ENCODE results near the gene ATP6V0A1. TPM values are rescaled to one million over a fixed set of nuclear protein-coding genes. Genes with fewer than 3 reads are reported as not detected.
"Not testable (repeated sequence)": the region's sequence is repeated elsewhere in the genome, so short reads cannot be mapped to it uniquely, and the experiment has no call there.

The ATP6V0A1 gene
- total RNA-seq, 1 donor from 2014 or later = 78.6 TPM

DNA sequence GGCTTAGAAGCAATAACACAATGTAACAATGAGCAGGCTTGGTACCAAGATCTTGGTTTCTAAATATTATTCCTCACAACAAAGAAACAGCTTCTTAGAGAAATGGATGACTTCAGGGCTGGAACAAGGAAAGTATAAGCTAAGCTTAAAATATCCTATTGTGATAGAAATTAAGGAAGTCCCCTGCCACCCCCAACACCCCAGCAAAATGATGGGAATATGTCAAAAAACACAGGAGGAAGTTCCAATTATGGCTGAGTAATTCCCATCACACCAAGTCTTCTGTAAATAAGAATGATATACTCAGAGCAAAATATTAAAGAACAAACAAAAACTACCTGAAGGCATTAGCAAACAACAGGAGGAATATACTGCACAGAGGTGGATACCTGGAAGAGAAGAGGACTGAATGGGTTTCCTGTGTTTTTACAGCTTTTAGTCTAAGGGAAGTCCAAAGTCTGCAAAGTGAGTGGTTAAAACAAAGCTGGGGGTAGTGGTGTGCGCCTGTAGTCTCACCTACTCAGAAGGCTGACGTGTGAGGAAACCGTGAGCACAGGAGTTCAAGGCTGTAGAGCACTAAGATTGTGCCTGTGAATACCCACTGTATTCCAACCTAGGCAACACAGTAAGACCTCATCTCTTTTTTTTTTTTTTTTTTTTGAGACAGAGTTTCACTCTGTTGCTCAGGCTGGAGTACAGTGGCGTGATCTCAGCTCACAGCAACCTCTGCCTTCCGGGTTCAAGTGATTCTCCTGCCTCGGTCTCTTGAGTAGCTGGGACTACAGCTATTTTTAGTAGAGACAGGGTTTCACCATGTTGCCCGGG is 17.1 kb upstream of the ATP6V0A1 start:
- Mint-ChIP-seq H3K27ac (ENCODE audit: unreplicated experiment) (no peak overlapping the region), H3K27me3 (ENCODE audit: low read depth, unreplicated experiment) (no peaks in the 10 kb centered on the region), H3K9me3 (ENCODE audit: unreplicated experiment) (no peaks in the 10 kb centered on the region), H3K36me3 (ENCODE audit: low read depth, unreplicated experiment) (no peaks in the 10 kb centered on the region), H3K4me3 (ENCODE audit: unreplicated experiment) (no peak overlapping the region), H3K4me1 (ENCODE audit: low read depth, unreplicated experiment) (peaks cover 2% of the 10 kb centered on the region)
- H3K36me3 ChIP-seq (ENCODE audit: insufficient read depth, low read length) = no peaks in the 10 kb centered on the region
- no peak overlapping the region for H2AFZ ChIP-seq (ENCODE audit: low read depth, low read length)
- no peak for DNase-seq (ENCODE audit: low read depth)
- no peaks in the 10 kb centered on the region for H3K27me3 ChIP-seq (ENCODE audit: insufficient read depth, low read length)
- no peak overlapping the region for H3K4me3 ChIP-seq (ENCODE audit: insufficient read depth, low read depth, low read length)
- H3K79me2 ChIP-seq (ENCODE audit: insufficient read depth, low read length) = no peaks in the 10 kb centered on the region
- peaks cover 3% of the 10 kb centered on the region for H3K4me1 ChIP-seq (ENCODE audit: insufficient read depth, low read length)
- no peak overlapping the region for H3K27ac ChIP-seq (ENCODE audit: low read depth, low read length)
- no peak overlapping the region for H3K4me2 ChIP-seq (ENCODE audit: low read length)
- TF ChIP-seq EZH2 (IDR thresholded peaks at IDR 0.05; ENCODE audit: insufficient read depth, low read length) = no peak
- TF ChIP-seq, protein P1, sequence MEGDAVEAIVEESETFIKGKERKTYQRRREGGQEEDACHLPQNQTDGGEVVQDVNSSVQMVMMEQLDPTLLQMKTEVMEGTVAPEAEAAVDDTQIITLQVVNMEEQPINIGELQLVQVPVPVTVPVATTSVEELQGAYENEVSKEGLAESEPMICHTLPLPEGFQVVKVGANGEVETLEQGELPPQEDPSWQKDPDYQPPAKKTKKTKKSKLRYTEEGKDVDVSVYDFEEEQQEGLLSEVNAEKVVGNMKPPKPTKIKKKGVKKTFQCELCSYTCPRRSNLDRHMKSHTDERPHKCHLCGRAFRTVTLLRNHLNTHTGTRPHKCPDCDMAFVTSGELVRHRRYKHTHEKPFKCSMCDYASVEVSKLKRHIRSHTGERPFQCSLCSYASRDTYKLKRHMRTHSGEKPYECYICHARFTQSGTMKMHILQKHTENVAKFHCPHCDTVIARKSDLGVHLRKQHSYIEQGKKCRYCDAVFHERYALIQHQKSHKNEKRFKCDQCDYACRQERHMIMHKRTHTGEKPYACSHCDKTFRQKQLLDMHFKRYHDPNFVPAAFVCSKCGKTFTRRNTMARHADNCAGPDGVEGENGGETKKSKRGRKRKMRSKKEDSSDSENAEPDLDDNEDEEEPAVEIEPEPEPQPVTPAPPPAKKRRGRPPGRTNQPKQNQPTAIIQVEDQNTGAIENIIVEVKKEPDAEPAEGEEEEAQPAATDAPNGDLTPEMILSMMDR (IDR thresholded peaks at IDR 0.05; ENCODE audit: insufficient read depth, low read depth, low read length) = no peak
- no peak overlapping the region for H3K9ac ChIP-seq (ENCODE audit: low read length)
- FAIRE-seq = no peak
- no peaks in the 10 kb centered on the region for H3K9me3 ChIP-seq (ENCODE audit: insufficient read depth, low read depth, low read length)
- H4K20me1 ChIP-seq (ENCODE audit: insufficient read depth, low read length) = no peaks in the 10 kb centered on the region

DNA sequence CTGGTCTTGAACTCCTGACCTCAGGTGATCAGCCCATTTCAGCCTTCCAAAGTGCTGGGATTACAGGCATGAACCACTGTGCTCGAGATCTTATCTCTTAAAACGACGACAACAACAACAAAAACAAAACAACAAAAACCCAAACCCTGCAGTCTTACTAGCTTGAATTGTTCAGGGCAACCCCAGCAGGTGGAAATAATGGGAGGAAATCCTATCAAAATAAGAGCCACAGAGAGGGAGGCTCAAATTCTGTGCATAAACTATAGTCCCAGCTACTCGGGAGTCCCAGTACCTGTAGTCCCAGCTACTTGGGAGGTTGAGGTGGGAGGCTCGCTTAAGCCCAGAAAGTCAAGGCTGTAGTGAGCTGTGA is 16.5 kb upstream of the ATP6V0A1 start:
- Histone ChIP-seq H3K27me3 (ENCODE audit: insufficient read depth, low read length) (no peaks in the 10 kb centered on the region), H3K9ac (ENCODE audit: low read length) (no peak overlapping the region), H3K4me3 (ENCODE audit: insufficient read depth, low read depth, low read length) (no peak overlapping the region), H3K79me2 (ENCODE audit: insufficient read depth, low read length) (no peaks in the 10 kb centered on the region), H3K27ac (ENCODE audit: low read depth, low read length) (no peak overlapping the region), H3K4me2 (ENCODE audit: low read length) (no peak overlapping the region), H2AFZ (ENCODE audit: low read depth, low read length) (no peak overlapping the region), H3K36me3 (ENCODE audit: insufficient read depth, low read length) (no peaks in the 10 kb centered on the region), H3K4me1 (ENCODE audit: insufficient read depth, low read length) (no peaks in the 10 kb centered on the region), H3K9me3 (ENCODE audit: insufficient read depth, low read depth, low read length) (no peaks in the 10 kb centered on the region), H4K20me1 (ENCODE audit: insufficient read depth, low read length) (no peaks in the 10 kb centered on the region)
- Mint-ChIP-seq H3K27me3 (ENCODE audit: low read depth, unreplicated experiment) (no peaks in the 10 kb centered on the region), H3K4me3 (ENCODE audit: unreplicated experiment) (no peak overlapping the region), H3K27ac (ENCODE audit: unreplicated experiment) (peak overlapping the region; percentile 18), H3K4me1 (ENCODE audit: low read depth, unreplicated experiment) (no peaks in the 10 kb centered on the region), H3K36me3 (ENCODE audit: low read depth, unreplicated experiment) (no peaks in the 10 kb centered on the region), H3K9me3 (ENCODE audit: unreplicated experiment) (no peaks in the 10 kb centered on the region)
- DNase-seq (ENCODE audit: low read depth) (no peak), FAIRE-seq (no peak)
- TF ChIP-seq, protein P1 (IDR thresholded peaks at IDR 0.05; ENCODE audit: insufficient read depth, low read depth, low read length) = no peak
- TF ChIP-seq EZH2 (IDR thresholded peaks at IDR 0.05; ENCODE audit: insufficient read depth, low read length) = no peak

DNA sequence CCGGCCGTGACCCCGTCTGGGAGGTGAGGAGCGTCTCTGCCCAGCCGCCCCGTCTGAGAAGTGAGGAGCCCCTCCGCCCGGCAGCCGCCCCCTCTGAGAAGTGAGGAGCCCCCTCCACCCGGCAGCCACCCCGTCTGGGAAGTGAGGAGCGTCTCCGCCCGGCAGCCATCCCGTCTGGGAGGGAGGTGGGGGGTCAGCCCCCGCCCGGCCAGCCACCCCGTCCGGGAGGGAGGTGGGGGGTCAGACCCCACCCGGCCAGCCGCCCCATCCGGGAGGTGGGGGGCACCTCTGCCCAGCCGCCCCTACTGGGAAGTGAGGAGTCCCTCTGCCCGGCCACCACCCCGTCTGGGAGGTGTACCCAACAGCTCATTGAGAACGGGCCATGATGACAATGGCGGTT is 9.5 kb upstream of the ATP6V0A1 start:
- H3K27ac ChIP-seq (ENCODE audit: low read depth, low read length) = not testable (repeated sequence)

DNA sequence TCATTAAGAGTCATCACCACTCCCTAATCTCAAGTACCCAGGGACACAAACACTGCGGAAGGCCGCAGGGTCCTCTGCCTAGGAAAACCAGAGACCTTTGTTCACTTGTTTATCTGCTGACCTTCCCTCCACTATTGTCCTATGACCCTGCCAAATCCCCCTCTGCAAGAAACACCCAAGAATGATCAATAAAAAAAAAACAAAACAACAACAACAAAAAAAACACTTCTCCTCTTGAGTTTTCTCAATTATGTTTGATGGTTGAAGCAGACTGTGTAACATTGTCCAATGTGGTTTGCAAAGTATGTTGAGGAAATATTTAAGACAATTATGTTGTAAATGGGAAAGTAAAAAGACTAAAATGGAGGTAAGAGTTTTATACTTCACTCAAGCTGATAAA is 8.8 kb upstream of the ATP6V0A1 start:
- not testable (repeated sequence) for DNase-seq (ENCODE audit: low read depth); H3K27me3 ChIP-seq (ENCODE audit: insufficient read depth, low read length); H3K4me3 Mint-ChIP-seq (ENCODE audit: unreplicated experiment); FAIRE-seq; H3K79me2 ChIP-seq (ENCODE audit: insufficient read depth, low read length); H3K36me3 Mint-ChIP-seq (ENCODE audit: low read depth, unreplicated experiment); H3K9me3 ChIP-seq (ENCODE audit: insufficient read depth, low read depth, low read length); H3K27me3 Mint-ChIP-seq (ENCODE audit: low read depth, unreplicated experiment); H3K4me1 ChIP-seq (ENCODE audit: insufficient read depth, low read length); H3K4me2 ChIP-seq (ENCODE audit: low read length); H3K27ac Mint-ChIP-seq (ENCODE audit: unreplicated experiment); H3K4me3 ChIP-seq (ENCODE audit: insufficient read depth, low read depth, low read length); H3K4me1 Mint-ChIP-seq (ENCODE audit: low read depth, unreplicated experiment); H3K9ac ChIP-seq (ENCODE audit: low read length); H3K9me3 Mint-ChIP-seq (ENCODE audit: unreplicated experiment); H4K20me1 ChIP-seq (ENCODE audit: insufficient read depth, low read length); H3K36me3 ChIP-seq (ENCODE audit: insufficient read depth, low read length); H3K27ac ChIP-seq (ENCODE audit: low read depth, low read length); H2AFZ ChIP-seq (ENCODE audit: low read depth, low read length)

More for the DNA sequence above, 9.5 kb upstream of the ATP6V0A1 start:
- DNase-seq (ENCODE audit: low read depth); H4K20me1 ChIP-seq (ENCODE audit: insufficient read depth, low read length); H3K4me3 ChIP-seq (ENCODE audit: insufficient read depth, low read depth, low read length); H3K27ac Mint-ChIP-seq (ENCODE audit: unreplicated experiment); H3K27me3 ChIP-seq (ENCODE audit: insufficient read depth, low read length); H3K4me1 ChIP-seq (ENCODE audit: insufficient read depth, low read length); H3K4me3 Mint-ChIP-seq (ENCODE audit: unreplicated experiment); H3K36me3 Mint-ChIP-seq (ENCODE audit: low read depth, unreplicated experiment); H3K36me3 ChIP-seq (ENCODE audit: insufficient read depth, low read length); FAIRE-seq; H3K9me3 Mint-ChIP-seq (ENCODE audit: unreplicated experiment); H3K4me1 Mint-ChIP-seq (ENCODE audit: low read depth, unreplicated experiment); H3K79me2 ChIP-seq (ENCODE audit: insufficient read depth, low read length); H3K27me3 Mint-ChIP-seq (ENCODE audit: low read depth, unreplicated experiment); H3K4me2 ChIP-seq (ENCODE audit: low read length); H3K9me3 ChIP-seq (ENCODE audit: insufficient read depth, low read depth, low read length); H2AFZ ChIP-seq (ENCODE audit: low read depth, low read length); H3K9ac ChIP-seq (ENCODE audit: low read length): not testable (repeated sequence)

- not testable (repeated sequence) for H3K36me3 ChIP-seq (ENCODE audit: insufficient read depth, low read length); H4K20me1 ChIP-seq (ENCODE audit: insufficient read depth, low read length); H3K9ac ChIP-seq (ENCODE audit: low read length); H3K4me3 Mint-ChIP-seq (ENCODE audit: unreplicated experiment); H3K9me3 ChIP-seq (ENCODE audit: insufficient read depth, low read depth, low read length); H3K4me3 ChIP-seq (ENCODE audit: insufficient read depth, low read depth, low read length); H3K9me3 Mint-ChIP-seq (ENCODE audit: unreplicated experiment); FAIRE-seq; H3K36me3 Mint-ChIP-seq (ENCODE audit: low read depth, unreplicated experiment); H3K79me2 ChIP-seq (ENCODE audit: insufficient read depth, low read length); DNase-seq (ENCODE audit: low read depth); H3K27me3 Mint-ChIP-seq (ENCODE audit: low read depth, unreplicated experiment); H3K27me3 ChIP-seq (ENCODE audit: insufficient read depth, low read length); H3K4me2 ChIP-seq (ENCODE audit: low read length); H2AFZ ChIP-seq (ENCODE audit: low read depth, low read length); H3K4me1 ChIP-seq (ENCODE audit: insufficient read depth, low read length); H3K27ac ChIP-seq (ENCODE audit: low read depth, low read length); H3K4me1 Mint-ChIP-seq (ENCODE audit: low read depth, unreplicated experiment); H3K27ac Mint-ChIP-seq (ENCODE audit: unreplicated experiment)
Observed at GRCh38 chr17:42451270-42451669, 7.4 kb upstream of the ATP6V0A1 start.
